GM12891 (cell line): ENCODE measurements around the gene ORAI1.

Experiments used
- PAX5 ChIP-seq: IDR thresholded peaks from 2 replicates; pipeline ENCODE4 v1.6.1; 2011; ENCODE audit warnings: low read length, moderate library complexity, mild to moderate bottlenecking; ENCODE audit not compliant: insufficient read depth, severe bottlenecking
- POLR2A ChIP-seq: IDR thresholded peaks from 2 replicates; pipeline ENCODE4 v1.6.1; 2011; ENCODE audit warnings: low read depth, low read length, control low read depth
- POLR2AphosphoS5 ChIP-seq: IDR thresholded peaks from 2 replicates; pipeline ENCODE4 v1.6.1; 2011; ENCODE audit warnings: low read depth, low read length, control low read depth
- SPI1 ChIP-seq: IDR thresholded peaks from 2 replicates; pipeline ENCODE4 v1.6.1; 2011; ENCODE audit warnings: low read depth, low read length, control low read depth
- TAF1 ChIP-seq: IDR thresholded peaks from 2 replicates; pipeline ENCODE4 v1.6.1; 2011; ENCODE audit warnings: low read depth, low read length, control low read depth

DNA sequence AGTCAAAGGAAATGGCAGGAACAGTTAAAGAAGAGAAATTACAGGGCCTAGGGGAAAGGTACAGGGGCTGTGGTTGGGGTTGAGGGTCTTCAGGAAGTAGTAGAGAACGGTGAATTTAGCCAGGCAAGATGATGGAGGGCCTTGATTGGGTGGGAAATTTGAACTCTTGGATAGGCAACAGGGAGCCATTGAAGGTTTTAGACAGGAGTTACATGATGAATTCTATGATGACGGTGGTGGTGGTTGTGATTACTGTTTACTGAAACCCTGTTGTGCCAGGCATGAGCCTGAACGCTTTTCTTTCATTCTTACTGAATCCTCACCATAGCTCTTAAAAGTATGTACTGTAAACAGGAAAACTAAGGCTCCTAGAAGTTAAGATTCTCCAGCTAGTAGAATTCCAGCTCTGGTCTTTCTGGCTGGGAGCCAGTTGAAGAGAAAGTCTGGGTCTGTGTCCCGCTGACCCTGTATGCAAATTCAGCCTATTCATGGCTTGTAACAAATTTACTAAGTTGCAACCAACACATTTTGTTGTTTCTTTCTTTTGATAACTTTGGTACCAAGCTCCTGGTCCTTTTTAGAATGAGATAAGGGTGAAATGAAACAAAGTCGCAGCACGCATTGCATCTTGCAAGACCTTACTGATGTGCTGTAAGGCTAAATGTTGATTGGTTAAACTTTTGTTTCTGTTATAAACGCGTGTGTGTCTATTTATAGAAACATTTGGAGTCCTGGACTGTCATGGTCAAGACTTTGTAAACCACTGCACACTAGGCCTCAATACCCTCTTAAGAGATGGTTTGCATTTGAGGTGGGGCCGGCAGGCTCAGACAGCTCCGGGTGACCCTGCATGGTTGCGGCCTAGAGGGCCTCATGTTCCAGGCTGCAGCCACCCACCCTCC lies 6.0 kb downstream of the ORAI1 start:
- TF ChIP-seq POLR2AphosphoS5 = no peak
- TF ChIP-seq TAF1 = no peak
- TF ChIP-seq POLR2A = no peak
- no peak for TF ChIP-seq SPI1
- no peak for TF ChIP-seq PAX5
